GM18507 (cell line): ENCODE measurements around the gene PTPN1.
"Not testable (repeated sequence)": the region's sequence is repeated elsewhere in the genome, so short reads cannot be mapped to it uniquely, and the experiment has no call there.

Source experiments
- DNase-seq: peaks from one replicate; pipeline ENCODE4 v3.0.0; 2011; ENCODE audit warnings: low read depth; ENCODE audit not compliant: insufficient read length; ENCODE audit errors: extremely low spot score
- FAIRE-seq: peaks from 2 replicates; lab custom pipeline; 2011; peaks lifted over from hg19 to GRCh38; lab: Jason Lieb, UNC

PTPN1 gene

DNA sequence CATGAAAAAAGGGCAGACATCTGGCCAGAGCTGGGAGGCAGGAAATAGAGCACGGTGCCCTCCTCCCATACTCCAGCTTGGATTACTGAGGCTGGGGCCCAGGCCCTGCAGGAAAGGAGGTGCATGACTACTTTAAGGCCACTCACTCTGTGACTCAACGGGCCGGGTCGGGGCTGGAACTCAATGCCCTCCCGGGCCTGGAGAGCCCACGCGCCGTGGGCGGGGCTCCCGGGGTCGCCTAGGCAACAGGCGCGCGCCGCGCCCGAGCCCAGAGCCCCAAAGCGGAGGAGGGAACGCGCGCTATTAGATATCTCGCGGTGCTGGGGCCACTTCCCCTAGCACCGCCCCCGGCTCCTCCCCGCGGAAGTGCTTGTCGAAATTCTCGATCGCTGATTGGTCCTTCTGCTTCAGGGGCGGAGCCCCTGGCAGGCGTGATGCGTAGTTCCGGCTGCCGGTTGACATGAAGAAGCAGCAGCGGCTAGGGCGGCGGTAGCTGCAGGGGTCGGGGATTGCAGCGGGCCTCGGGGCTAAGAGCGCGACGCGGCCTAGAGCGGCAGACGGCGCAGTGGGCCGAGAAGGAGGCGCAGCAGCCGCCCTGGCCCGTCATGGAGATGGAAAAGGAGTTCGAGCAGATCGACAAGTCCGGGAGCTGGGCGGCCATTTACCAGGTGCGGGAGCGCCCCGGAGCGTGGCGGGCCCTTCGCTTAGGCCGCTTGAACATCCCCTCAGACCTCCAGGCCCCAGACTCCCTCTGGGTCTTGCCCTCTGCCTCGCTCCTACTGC, at the start of gene PTPN1:
PTPN1 (plus strand) TSS at position 461 of the 783 bp plus-strand sequence; CDS start at position 606, 145 bp downstream.
- FAIRE-seq (peak; percentile 96), DNase-seq (peak; percentile 88)

DNA sequence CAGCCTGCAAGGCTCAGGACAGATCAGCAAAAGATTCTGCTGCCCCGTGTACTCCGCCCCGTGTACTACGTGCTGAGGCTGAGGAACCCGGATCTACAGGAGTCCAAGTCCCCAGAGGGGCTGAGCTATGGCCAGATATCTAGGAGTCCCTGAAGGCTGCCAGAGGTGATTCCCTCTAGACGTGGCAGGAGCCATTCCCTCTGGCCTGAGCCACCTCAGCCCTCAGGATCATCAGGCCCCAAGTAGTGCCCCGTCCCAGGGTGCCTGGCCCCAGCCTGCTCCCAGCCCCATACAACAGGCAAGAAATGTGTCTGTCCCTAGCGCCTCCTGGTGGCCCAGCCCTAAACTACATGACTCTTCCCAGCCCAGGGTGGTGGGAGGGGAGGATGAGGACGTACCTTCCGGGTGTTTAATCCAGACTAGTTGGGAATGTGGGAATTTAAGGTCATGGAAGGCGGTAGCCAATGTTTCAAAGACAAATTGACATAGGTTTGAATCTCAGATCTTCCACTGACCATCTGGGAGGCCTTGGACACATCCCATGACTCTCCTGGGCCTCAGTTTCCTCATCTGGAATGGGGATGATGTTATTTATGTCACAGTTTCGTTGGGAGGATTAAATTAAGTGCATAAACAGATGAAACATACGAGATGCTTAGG, 49.4 kb upstream of the PTPN1 start:
- FAIRE-seq (no peak), DNase-seq (peak; percentile 57)

DNA sequence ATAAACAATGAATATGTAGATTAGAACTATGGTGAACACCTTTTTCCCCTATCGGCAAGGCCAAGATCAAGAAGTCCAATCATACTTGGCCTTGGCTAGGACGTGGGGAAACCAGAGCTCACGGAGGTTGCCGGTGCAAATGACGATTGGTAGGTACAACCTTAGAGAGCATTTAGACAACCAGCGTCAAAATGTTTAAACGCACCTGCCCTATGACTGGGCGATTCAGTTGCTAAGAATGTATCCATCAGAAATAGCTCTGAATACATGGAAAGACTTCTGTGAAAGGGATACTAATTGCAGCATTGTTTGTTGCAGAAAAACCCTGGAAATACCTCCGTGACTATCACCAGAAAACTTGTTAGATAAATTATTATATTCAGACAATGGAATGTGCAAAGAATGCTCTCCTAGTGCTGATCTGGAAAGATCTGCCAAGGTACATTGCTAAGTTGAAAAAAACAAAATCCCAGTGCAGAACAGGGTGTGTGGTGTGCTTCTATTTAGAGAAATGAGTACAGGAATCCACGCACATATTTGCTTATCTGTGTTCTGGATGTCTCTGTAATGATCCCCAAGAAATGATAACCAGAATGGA, 48.0 kb upstream of the PTPN1 start:
- FAIRE-seq (no peak), DNase-seq (no peak)

DNA sequence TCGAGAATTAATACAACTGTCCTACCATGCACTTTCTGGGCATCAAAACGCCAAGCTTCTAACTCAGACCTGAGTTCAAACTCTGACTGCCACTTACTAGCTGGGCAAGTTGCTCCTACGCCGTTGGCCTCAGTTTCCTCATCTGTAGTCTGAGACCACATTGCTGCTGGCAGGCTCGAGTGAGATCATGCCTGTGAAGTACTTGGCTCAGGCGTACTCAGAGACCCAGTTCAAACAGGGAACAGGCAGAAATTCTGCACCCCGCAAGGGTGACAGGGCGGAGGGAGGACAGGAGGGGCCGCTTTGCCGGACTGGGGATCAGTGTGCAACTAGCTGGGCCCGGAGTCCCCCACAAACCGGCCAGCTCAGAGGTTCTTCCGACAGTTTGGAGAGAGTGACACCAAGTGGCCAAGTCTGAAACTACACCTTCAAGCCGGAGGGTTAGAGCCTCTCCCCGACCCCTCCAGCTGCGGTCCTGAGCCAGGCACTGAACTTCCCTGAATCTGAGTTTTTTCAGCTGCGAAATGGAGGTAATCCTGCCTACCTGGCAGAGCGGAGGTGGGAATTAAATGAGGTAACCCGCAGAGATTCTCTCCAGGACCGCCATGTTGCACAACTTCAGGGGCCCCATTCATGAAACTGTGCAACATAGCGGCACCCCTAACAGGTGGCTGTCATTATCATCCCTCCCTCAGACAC, 46.0 kb upstream of the PTPN1 start:
- peak; percentile 29 for DNase-seq
- FAIRE-seq, result peak; percentile 74

DNA sequence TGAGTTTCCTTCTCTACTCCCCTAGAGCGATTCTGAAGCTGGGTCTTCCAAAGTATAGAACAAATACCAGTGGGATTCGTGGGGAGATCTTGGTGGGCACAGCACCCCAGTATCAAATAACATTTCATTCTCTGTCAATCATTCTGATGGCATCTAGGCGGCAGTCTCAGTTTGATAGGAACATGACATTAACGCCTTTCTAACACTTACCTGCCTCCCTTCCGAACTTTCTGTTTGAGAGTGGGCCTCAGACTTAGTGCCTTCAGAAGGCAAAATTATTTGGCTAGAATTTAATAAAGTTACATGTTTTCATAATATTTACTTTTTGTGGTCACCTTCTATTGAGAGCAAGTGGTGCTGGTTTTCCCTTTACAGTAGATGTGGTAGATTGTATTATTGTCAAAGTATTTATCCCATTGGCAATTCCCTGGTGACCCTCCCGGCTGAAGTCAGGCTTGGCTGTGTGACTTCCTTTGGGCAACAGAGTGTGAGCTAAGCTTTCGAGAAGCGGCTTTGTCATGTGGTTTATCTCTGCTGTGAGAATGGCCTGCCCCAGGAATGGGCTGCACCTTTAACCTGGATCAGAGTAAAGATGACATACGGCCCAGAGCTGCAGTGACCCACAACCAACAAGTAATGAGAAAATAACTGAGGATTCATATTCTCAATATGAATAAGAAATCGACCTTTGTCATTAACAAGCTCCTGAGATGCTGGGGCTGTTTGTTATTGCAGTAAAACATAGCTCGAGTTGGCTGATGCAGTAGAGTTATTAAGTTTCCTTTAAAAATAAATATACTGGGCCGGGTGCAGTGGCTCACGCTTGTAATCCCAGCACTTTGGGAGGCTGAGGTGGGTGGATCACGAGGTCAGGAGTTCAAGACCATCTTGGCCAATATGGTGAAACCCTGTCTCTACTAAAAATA, 45.2 kb upstream of the PTPN1 start:
- no peak for DNase-seq
- no peak for FAIRE-seq

DNA sequence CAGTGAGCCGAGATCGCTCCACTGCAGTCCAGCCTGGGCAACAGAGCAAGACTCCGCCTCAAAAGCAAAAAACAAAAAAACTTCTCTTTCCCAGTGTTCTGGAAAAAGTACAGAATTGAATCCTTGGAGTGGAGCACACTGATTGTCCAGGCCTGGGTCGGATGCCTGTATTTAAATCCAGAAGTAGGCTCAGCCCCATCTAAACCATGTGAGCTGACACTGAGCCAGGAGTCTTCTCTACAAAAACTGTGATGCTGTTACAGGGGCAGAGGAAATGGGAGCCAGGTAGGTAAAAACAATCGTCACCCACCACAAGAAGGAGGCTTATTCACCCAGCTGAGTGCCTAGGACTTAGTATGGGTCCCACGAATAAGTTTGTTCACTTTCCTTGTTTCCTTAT, 43.0 kb upstream of the PTPN1 start:
- no peak for DNase-seq

DNA sequence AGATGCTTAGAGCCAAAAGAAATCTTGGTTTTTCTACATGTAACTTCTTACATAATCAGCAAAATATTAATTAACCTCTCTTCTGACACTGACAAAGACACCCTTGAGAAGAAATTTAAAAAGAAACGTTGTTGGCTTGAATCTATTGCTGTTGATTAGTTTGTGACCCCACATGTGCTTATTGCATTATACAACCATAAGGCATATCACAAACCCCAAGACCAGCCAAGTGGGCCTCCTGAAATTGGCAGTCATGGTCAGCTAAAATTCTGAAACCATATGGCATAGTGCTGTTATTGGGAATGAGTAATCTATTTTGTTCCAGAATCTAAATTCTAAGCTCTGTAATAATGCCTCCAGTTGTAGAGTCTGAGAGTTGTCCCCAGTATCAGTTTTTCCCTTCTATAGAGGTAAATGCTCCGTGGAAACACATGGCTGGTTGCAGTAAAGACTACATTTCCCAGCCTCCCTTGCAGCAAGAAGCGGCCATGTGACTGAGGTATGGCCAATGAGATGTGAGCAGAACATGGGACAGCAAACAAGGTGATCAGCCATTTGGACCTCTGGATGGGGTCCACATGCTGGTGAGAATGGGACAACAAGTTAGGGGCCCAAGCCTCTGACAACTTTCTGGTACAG, 42.3 kb upstream of the PTPN1 start:
- FAIRE-seq (no peak), DNase-seq (no peak)

More for the DNA sequence above, 43.0 kb upstream of the PTPN1 start:
- no peak for FAIRE-seq

DNA sequence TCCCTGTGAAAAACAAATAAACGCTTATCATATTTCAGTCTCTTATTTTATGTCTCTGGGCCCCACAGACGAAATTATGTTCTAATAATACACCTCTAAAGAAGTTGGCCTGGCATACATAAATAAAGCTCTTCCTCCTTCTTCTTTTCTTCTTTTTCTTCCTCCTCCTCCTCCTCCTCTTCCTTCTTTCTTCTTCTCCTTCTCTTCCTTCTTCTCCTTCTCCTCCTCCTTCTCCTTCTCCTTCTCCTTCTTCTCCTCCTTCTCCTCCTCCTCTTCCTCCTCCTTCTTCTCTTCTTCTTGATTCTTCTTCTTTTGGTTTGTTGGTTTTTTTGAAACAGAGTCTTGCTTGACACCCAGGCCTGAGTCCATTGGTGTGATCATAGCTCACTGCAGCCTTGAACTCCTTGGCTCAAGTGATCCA, 41.8 kb upstream of the PTPN1 start:
- DNase-seq, result no peak
- FAIRE-seq, result no peak

DNA sequence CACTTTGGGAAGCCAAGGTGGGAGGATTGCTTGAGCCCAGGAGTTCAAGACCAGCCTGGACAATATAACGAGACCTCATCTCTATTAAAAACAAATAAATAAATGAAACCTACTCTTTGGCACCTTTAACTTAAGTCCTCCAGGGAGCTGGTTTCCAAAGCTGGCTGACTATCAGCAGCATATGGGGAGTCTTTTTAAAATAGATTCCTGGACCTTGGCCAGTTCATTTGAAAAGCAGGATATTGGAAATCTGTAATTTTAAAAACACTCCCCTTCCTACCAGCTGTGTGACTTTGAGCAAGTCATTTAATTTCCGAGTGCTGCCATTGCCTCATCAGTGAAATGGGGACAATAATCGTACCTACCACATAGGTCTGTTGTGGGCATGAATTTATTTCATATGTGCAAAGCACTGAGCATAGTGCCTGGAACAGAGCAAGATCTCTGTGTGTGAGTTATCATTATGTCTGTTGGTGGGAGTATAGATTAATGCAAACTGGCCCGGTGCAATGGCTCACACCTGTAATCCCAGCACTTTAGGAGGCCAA, 40.9 kb upstream of the PTPN1 start:
- no peak for FAIRE-seq
- DNase-seq, result no peak

DNA sequence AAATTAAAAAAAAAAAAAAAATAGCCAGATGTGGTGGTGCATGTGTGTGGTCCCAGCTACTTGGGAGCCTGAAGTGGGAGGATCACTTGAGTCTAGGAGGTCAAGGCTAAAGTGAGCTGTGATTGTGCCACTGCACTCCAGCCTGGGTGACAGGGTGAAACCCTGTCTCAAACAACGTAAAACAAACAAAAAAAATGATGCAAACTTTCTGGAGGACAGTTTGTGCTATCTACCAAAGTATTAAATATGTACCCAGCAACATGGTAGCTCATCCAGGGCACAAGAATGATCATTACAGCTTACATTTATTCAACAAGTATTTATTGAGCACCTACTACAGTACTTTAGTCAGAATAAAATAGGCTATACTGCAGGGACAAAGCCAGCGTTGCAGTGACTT, 40.4 kb upstream of the PTPN1 start:
- no peak for FAIRE-seq
- DNase-seq, result no peak

DNA sequence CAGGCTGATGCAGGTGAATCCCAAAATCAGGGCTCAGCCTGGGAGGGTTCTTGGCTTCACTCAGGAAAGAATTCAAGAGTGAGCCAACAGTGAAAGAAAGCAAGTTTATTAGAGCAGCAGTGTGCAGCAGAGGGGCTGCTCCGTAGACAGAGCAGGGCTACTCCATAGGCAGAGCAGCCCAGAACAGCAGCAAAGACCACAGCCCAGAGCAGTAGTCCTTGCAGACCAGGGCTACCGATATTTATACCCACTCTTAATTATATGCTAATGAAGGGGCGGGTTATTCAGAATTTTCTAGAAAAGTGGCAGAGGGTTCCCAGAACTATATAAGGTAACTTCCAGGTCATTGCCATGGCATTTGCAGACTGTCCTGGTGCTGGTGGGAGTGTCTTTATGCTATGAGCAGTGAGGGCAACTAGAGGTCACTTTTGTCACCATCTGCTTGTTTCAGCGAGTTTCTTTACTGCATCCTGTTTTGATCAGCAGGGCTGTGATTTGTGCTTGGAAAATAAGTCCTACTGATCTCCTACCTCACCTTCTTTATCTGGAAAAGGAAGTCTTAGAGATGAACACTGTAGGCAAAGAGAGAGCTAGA, 39.8 kb upstream of the PTPN1 start:
- DNase-seq (no peak), FAIRE-seq (no peak)

DNA sequence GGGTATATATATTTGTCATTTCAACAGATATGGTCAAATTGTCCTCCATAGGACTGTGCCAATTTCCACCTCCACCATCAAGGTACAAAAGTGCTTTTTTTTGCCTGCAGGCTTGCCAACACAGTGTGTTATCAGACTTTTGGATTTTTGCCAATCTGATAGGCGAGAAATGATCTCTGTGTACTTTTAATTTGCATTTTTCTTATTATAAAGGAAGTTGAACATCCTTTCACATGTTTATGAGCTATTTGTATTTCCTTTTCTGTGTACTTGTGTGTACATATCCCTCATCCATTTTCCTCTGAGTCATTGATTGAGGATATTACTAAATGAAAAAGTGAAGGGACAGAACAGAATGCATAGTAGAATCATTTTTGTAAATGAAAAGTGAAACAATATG, 39.0 kb upstream of the PTPN1 start:
- no peak for FAIRE-seq
- no peak for DNase-seq

DNA sequence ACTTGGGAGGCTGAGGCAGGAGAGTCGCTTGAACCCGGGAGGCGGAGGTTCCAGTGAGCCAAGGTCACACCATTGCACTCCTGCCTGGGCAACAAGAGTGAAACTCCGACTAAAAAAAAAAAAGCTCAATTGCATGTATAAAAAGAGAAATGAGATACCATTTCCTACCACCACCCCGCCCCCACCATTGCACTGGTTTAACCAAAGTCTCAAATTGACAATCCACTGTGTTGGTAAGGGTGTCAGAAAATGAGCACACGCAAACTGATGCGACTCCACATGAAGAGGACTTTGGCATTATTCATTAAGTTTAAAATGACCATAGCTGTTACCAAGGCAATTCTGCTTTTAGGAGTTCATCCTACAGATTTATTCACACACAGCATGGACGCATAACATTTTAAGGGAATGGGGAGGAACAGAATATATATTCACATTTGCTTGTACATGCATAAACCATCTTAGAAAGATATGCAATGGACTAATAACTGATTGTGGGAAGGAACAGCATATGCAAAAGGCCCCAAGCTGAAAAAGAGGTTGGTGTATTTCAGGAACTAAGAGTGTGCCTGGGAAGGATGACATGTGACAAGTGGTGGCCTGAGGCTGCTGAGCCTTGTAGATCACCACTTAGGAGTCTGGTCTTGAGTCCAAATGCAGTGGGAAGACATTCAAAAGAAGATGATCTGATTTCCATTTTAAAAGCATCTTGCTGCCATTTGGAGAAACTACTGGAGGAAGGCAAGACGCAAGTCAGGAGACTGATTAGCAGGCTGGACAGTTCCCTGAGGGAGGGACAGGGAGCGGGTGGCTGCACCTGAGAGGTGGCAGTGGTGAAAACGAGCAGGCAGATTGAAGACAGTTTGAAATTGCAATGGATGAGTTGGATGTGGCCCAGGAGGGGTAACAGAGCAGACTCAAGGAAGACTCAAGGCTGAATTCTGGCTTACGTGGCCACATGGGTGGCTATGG, 37.2 kb upstream of the PTPN1 start:
- DNase-seq, result no peak

DNA sequence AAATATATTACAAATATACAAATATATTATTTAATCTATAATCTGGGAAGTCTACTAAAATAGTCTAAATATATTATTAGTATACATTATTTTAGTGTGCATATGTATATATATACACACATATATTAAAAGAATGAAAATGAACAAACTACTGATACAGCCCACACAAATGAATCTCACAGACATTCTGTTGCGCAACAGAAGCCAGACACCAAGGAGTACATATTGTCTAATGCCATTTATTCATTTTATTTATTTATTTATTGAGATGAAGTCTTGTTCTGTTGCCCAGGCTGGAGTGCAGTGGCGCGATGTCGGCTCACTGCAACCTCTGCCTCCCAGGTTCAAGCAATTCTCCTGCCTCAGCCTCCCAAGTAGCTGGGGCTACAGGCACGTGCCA, 35.8 kb upstream of the PTPN1 start:
- DNase-seq, FAIRE-seq: not testable (repeated sequence)

More for the DNA sequence above, 37.2 kb upstream of the PTPN1 start:
- FAIRE-seq, result no peak

DNA sequence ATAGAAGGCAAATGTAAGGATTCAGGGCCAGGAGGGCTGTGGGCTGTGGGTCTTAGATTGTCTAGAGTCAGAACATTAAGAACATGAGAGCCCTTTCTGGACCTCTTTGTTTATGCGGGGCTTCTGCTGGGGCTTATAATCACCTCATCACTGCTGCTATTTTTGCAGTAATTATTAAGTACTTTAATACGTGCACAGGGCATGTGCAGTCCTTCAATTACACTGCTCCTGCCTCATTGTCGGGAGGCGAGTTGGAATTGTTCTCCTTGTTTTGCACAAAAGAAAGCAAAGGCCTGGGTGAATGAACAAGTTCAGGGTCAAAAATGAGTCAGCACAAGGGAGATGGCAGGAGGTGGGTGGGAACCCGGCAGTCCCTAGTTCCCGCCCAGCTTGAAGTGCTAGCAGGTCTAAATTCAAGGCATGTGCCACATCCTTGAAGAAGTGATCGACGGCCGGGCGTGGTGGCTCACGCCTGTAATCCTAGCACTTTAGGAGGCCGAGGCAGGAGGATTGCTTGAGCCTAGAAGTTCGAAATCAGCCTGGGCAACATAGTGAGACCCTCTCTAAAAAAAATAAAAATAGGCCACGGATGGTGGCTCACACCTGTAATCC, 34.4 kb upstream of the PTPN1 start:
- FAIRE-seq, result no peak
- no peak for DNase-seq

DNA sequence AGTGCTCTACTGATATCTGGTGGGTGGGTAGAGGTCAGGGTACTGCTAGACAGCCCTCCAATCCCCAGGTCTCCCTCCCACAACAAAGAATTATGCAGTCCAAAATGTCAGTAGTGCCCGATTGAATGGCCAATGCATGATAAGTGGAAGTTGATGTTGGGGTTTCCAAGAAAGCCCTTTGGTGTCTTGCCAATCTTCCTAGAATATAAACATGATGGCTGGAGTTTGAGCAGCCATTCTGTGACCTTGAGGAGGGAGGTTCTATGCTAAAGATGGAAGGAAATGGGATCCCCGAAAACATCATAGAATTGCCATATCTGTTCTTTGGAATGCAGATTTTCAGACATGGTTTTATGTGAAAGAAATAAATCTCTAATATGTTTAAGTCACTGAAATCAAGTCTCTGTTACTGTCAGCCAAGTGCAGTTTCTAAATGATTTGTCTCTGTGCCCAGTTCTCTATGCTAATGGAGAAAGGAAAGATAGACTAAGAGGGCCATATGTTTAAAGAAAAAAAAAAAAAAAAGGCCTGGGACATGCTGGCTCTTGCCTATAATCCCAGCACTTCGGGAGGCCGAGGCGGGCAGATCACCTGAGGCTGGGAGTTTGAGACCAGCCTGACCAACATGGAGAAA, 32.8 kb upstream of the PTPN1 start:
- FAIRE-seq (no peak), DNase-seq (no peak)
